HepG2 (cell line): Measurements from ENCODE around the gene CDK7. TPM values are rescaled to one million over a fixed set of nuclear protein-coding genes. Genes with fewer than 3 reads are reported as not detected.

Source experiments
- ADNP ChIP-seq: sonication (generic); formaldehyde crosslinking; IDR thresholded peaks from 2 replicates; pipeline ENCODE4 v1.4.0; 2020; ENCODE audit warnings: missing genetic modification reagents
- ATM ChIP-seq: fragments of 450-650 bp; IDR thresholded peaks from 2 replicates; pipeline ENCODE4 v1.7.1; 2017; ENCODE audit warnings: mild to moderate bottlenecking, borderline replicate concordance
- CEBPB ChIP-seq: IDR thresholded peaks from 2 replicates; pipeline ENCODE4 v1.6.1; 2011; ENCODE audit warnings: low read depth, low read length, improper control_type of control experiment, borderline replicate concordance
- EZH2 ChIP-seq: conservative IDR thresholded peaks from 2 replicates; pipeline ENCODE4 v1.6.1; 2012; ENCODE audit warnings: mild to moderate bottlenecking, low read depth, low read length, moderate library complexity
- GATA4 ChIP-seq: sonication (generic); IDR thresholded peaks from 2 replicates; pipeline ENCODE4 v1.6.1; 2016; ENCODE audit warnings: antibody characterized with exemption, low read depth, borderline replicate concordance
- GPN1 ChIP-seq: sonication (generic); formaldehyde crosslinking; IDR thresholded peaks from 2 replicates; pipeline ENCODE4 v1.5.1; 2020; ENCODE audit warnings: missing genetic modification reagents, borderline replicate concordance
- JUN ChIP-seq: sonication (generic); formaldehyde crosslinking; IDR thresholded peaks from 2 replicates; pipeline ENCODE4 v1.4.0; 2020; ENCODE audit warnings: mild to moderate bottlenecking, missing genetic modification reagents
- MED8 ChIP-seq: sonication (generic); formaldehyde crosslinking; IDR thresholded peaks from 2 replicates; pipeline ENCODE4 v1.8.1; 2023; ENCODE audit warnings: mild to moderate bottlenecking, missing genetic modification reagents; ENCODE audit not compliant: insufficient replicate concordance
- NRL ChIP-seq: sonication (generic); formaldehyde crosslinking; IDR thresholded peaks from 2 replicates; pipeline ENCODE4 v1.5.0; 2020; ENCODE audit warnings: missing genetic modification reagents, mild to moderate bottlenecking, moderate library complexity, borderline replicate concordance
- REPIN1 ChIP-seq: sonication (generic); formaldehyde crosslinking; IDR thresholded peaks from 2 replicates; pipeline ENCODE4 v1.8.0; 2022; ENCODE audit warnings: missing genetic modification reagents, low read depth, mild to moderate bottlenecking, borderline replicate concordance
- RFXANK ChIP-seq: IDR thresholded peaks from 2 replicates; pipeline ENCODE4 v1.6.1; 2016
- SOX13 ChIP-seq, 3 experiments: fragments of 450-650 bp in 1 of 3; sonication (generic) in 1 of 3; formaldehyde crosslinking in 1 of 3; IDR thresholded peaks in 2 of 3; conservative IDR thresholded peaks in 1 of 3; 2 replicates each; pipeline versions ENCODE4 v1.5.0 to v1.6.1; 2016 to 2020; ENCODE audit warnings: antibody characterized with exemption in 1 of 3, mild to moderate bottlenecking in 1 of 3, missing compliant biosample characterization in 1 of 3, missing genetic modification reagents in 1 of 3, moderate library complexity in 1 of 3
- SUZ12 ChIP-seq: fragments of 150-350 bp; IDR thresholded peaks from 2 replicates; pipeline ENCODE4 v1.6.1; 2014; ENCODE audit warnings: low read depth, low read length
- ZBTB38 ChIP-seq: sonication (generic); formaldehyde crosslinking; IDR thresholded peaks from 2 replicates; pipeline ENCODE4 v1.5.1; 2020; ENCODE audit warnings: mild to moderate bottlenecking, missing genetic modification reagents
- ZNF253 ChIP-seq: sonication (generic); formaldehyde crosslinking; IDR thresholded peaks from 2 replicates; pipeline ENCODE4 v1.8.0; 2022; ENCODE audit warnings: mild to moderate bottlenecking, missing genetic modification reagents, borderline replicate concordance
- ZNF3 ChIP-seq: IDR thresholded peaks from 2 replicates; pipeline ENCODE4 v1.7.0; 2017; ENCODE audit warnings: inconsistent platforms
- ZNF572 ChIP-seq: sonication (generic); formaldehyde crosslinking; IDR thresholded peaks from 2 replicates; pipeline ENCODE4 v1.5.1; 2020; ENCODE audit warnings: mild to moderate bottlenecking, missing genetic modification reagents
- ZNF709 ChIP-seq: sonication (generic); formaldehyde crosslinking; IDR thresholded peaks from 2 replicates; pipeline ENCODE4 v1.5.0; 2020; ENCODE audit warnings: mild to moderate bottlenecking, missing genetic modification reagents
- ZNF713 ChIP-seq: sonication (generic); formaldehyde crosslinking; IDR thresholded peaks from 2 replicates; pipeline ENCODE4 v1.4.0; 2020; ENCODE audit warnings: mild to moderate bottlenecking, missing genetic modification reagents
- ZNF768 ChIP-seq: sonication (generic); formaldehyde crosslinking; IDR thresholded peaks from 2 replicates; pipeline ENCODE4 v1.4.0; 2020; ENCODE audit warnings: missing genetic modification reagents
- ZNF891 ChIP-seq: sonication (generic); formaldehyde crosslinking; IDR thresholded peaks from 2 replicates; pipeline ENCODE4 v1.5.0; 2020; ENCODE audit warnings: mild to moderate bottlenecking, missing genetic modification reagents
- polyA plus RNA-seq, 8 experiments: library from polyadenylated mRNA; depleted of rRNA in 3 of 8; stranded (reverse) in 7 of 8; unstranded in 1 of 8; fragments of >200 nt; fragmentation: Illumina TruSeq in 4 of 8; extraction: Trizol in 4 of 8; gene quantifications; 2 replicates each; pipeline versions ENCODE4 v1.2.1 to v1.2.3, GENCODE V29; 2011 to 2016; ENCODE audit warnings: low read depth in 4 of 8, missing spikeins in 1 of 8, mixed read lengths in 1 of 8; ENCODE audit not compliant: insufficient read depth in 1 of 8
- total RNA-seq, 5 experiments: library from RNA; depleted of rRNA; stranded (reverse); fragments of >200 nt; fragmentation: Illumina TruSeq; extraction: Trizol; gene quantifications; 2 replicates each; pipeline ENCODE4 v1.2.3, GENCODE V29; 2016; ENCODE audit warnings: low read depth in 1 of 5
- TF ChIP-seq, protein P1 (sequence below): sonication (generic); formaldehyde crosslinking; IDR thresholded peaks from 2 replicates; pipeline ENCODE4 v1.8.0; 2022; ENCODE audit warnings: mild to moderate bottlenecking, missing genetic modification reagents, borderline replicate concordance
- TF ChIP-seq, protein P2 (sequence below): sonication (generic); formaldehyde crosslinking; conservative IDR thresholded peaks from 2 replicates; pipeline ENCODE4 v1.4.0; 2020; ENCODE audit warnings: missing genetic modification reagents

CDK7 gene
- total and polyA plus RNA-seq, 2 of the 13 experiments (the other 11 are each of a cell fraction or from before 2014, with no cell fraction given), result 41.2 to 54.9 TPM

DNA sequence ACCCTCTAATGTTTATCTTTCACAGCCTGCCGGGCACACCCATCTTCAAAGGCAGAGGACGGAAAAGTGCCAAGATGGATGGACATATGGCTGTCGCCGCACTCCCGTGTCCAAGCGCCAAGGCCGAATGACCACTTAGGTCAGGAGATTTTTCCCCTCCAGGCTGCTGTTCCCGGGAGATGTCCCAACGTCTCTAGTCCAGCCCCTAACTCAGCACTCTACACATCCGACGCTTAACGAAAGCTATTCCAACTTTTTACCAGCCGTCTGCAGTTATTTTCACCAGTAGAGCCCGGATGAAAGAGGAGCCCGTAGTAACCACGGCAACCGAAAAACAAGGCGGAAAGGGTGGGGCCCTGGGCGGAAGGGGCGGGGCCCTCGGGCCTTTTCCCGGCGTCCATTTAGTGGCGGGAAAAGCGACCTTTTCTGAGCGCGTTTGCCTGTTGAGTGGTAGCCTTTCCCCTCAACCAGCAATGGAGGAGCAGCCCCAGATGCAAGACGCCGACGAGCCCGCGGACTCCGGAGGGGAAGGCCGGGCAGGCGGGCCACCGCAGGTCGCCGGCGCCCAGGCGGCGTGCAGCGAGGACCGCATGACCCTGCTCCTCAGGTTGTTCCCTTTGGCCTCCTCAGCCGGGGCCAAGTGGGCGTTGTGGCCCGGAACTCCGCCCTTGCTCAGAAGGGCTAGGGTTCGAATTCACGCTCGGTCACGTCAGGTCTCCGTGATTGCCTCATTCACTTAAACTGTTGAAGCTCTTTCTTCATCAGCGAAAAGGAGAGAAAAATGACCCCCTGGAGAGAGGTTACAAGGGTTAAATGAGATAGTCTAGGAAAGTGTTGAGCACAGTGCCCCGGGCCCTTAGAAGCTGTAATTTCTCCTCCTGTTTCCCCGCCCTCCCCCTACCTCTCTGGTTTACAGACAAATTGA is 45.3 kb upstream of the CDK7 start, which contains the start of gene CENPH (continued):
- TF ChIP-seq ZNF891 (CRISPR knock-in tag), result no peak
- TF ChIP-seq ZNF713, result no peak
- TF ChIP-seq REPIN1 (CRISPR knock-in tag), result peak; percentile 68
- TF ChIP-seq ZNF3 (CRISPR knock-in tag), result no peak
- no peak; the same call in 1 of the 2 replicates for TF ChIP-seq NRL (CRISPR knock-in tag)
- TF ChIP-seq ZNF572, result no peak; the same call in 1 of the 2 replicates
- TF ChIP-seq, protein P1, sequence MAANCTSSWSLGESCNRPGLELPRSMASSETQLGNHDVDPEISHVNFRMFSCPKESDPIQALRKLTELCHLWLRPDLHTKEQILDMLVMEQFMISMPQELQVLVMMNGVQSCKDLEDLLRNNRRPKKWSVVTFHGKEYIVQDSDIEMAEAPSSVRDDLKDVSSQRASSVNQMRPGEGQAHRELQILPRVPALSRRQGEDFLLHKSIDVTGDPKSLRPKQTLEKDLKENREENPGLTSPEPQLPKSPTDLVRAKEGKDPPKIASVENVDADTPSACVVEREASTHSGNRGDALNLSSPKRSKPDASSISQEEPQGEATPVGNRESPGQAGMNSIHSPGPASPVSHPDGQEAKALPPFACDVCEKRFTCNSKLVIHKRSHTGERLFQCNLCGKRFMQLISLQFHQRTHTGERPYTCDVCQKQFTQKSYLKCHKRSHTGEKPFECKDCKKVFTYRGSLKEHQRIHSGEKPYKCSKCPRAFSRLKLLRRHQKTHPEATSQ (CRISPR knock-in tag), result peak; percentile 80; the same call in 1 of the 2 replicates
- TF ChIP-seq GATA4, result 0 out of 2 replicates have a peak, but pooled peaks have one; percentile 31
- peak; percentile 60 for TF ChIP-seq MED8
- no peak for TF ChIP-seq JUN (CRISPR knock-in tag)
- peak; percentile 52; the same call in 1 of the 2 replicates for TF ChIP-seq ZNF768
- TF ChIP-seq ZNF709 (CRISPR knock-in tag), result peak; percentile 80; the same call in 1 of the 2 replicates
- TF ChIP-seq RFXANK (CRISPR knock-in tag), result no peak
- TF ChIP-seq CEBPB, result peak; percentile 77
- TF ChIP-seq ATM, result no peak
- no peak for TF ChIP-seq GPN1
- TF ChIP-seq ZBTB38, result peak; percentile 79
- TF ChIP-seq SUZ12, result no peak
- no peak for TF ChIP-seq ZNF253 (CRISPR knock-in tag)
- TF ChIP-seq, protein P2, sequence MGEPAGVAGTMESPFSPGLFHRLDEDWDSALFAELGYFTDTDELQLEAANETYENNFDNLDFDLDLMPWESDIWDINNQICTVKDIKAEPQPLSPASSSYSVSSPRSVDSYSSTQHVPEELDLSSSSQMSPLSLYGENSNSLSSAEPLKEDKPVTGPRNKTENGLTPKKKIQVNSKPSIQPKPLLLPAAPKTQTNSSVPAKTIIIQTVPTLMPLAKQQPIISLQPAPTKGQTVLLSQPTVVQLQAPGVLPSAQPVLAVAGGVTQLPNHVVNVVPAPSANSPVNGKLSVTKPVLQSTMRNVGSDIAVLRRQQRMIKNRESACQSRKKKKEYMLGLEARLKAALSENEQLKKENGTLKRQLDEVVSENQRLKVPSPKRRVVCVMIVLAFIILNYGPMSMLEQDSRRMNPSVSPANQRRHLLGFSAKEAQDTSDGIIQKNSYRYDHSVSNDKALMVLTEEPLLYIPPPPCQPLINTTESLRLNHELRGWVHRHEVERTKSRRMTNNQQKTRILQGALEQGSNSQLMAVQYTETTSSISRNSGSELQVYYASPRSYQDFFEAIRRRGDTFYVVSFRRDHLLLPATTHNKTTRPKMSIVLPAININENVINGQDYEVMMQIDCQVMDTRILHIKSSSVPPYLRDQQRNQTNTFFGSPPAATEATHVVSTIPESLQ, result no peak
- no peak for TF ChIP-seq EZH2
- no peak for TF ChIP-seq ADNP (CRISPR knock-in tag)
- TF ChIP-seq SOX13 (IDR thresholded peaks at IDR 0.05), result no peak
- peak in 1 of 2 experiments; percentile 10; a peak in 1 of 4 replicates for TF ChIP-seq SOX13 (CRISPR knock-in tag; conservative IDR thresholded peaks at IDR 0.05 in 1 of 2, IDR thresholded peaks at IDR 0.05 in 1 of 2)
